ENCODE results near the gene TRIM63.

Gene TRIM63

GRCh38 chr1:26075421-26076144 lies 8.2 kb upstream of the TRIM63 start:
- TF ChIP-seq CTCF (conservative IDR thresholded peaks at IDR 0.05) = no peak
- H3K27ac ChIP-seq = no peak overlapping the region

- peak overlapping the region; percentile 64 for H3K27ac ChIP-seq
- no peak for TF ChIP-seq CTCF (conservative IDR thresholded peaks at IDR 0.05)
Observed at GRCh38 chr1:26072305-26072704, 4.9 kb upstream of the TRIM63 start.

- no peak overlapping the region for H3K27ac ChIP-seq
- TF ChIP-seq CTCF (conservative IDR thresholded peaks at IDR 0.05) = no peak
Observed at GRCh38 chr1:26070963-26071342, 3.5 kb upstream of the TRIM63 start.

GRCh38 chr1:26070296-26070962 lies 3.0 kb upstream of the TRIM63 start:
- no peak overlapping the region for H3K27ac ChIP-seq

GRCh38 chr1:26069941-26070295 lies 2.5 kb upstream of the TRIM63 start:
- TF ChIP-seq CTCF (conservative IDR thresholded peaks at IDR 0.05) = no peak
- no peak overlapping the region for H3K27ac ChIP-seq

More at GRCh38 chr1:26070296-26070962, 3.0 kb upstream of the TRIM63 start:
- no peak for TF ChIP-seq CTCF (conservative IDR thresholded peaks at IDR 0.05)

GRCh38 chr1:26066857-26067256 lies 573 bp downstream of the TRIM63 start:
- H3K27ac ChIP-seq = peak overlapping the region; percentile 7; the same call in 1 of the 2 replicates
- TF ChIP-seq CTCF (conservative IDR thresholded peaks at IDR 0.05) = no peak

- TF ChIP-seq CTCF (conservative IDR thresholded peaks at IDR 0.05) = no peak
- no peak overlapping the region for H3K27ac ChIP-seq
Observed at GRCh38 chr1:26066160-26066559, 1.3 kb downstream of the TRIM63 start.
